Jurkat, Clone E6-1 (cell line): ENCODE data around the gene NR3C1.

Experiments
- DNase-seq: peaks from one replicate; pipeline ENCODE4 v3.0.0-alpha.2; 2011; ENCODE audit warnings: low read depth, low spot score
- H3K4me3 ChIP-seq: 2 replicates; pipeline ENCODE4 v1.5.1; 2011; ENCODE audit warnings: mild to moderate bottlenecking, low read length, control low read depth, moderate library complexity

NR3C1 gene

GRCh38 chr5:143319437-143320227, 83.9 kb downstream of the NR3C1 start:
- no peak for DNase-seq
- no peak overlapping the region for H3K4me3 ChIP-seq

GRCh38 chr5:143318833-143319232, 84.7 kb downstream of the NR3C1 start:
- no peak for DNase-seq
- H3K4me3 ChIP-seq, result no peak overlapping the region

- no peak for DNase-seq
- H3K4me3 ChIP-seq, result no peak overlapping the region
Measured at GRCh38 chr5:143318270-143318669, 85.2 kb downstream of the NR3C1 start.

GRCh38 chr5:143316844-143317631, 86.4 kb downstream of the NR3C1 start:
- H3K4me3 ChIP-seq, result no peak overlapping the region
- DNase-seq, result no peak

GRCh38 chr5:143316337-143316736, 87.1 kb downstream of the NR3C1 start:
- no peak overlapping the region for H3K4me3 ChIP-seq
- DNase-seq, result no peak

- H3K4me3 ChIP-seq, result no peak overlapping the region
- no peak for DNase-seq
Measured at GRCh38 chr5:143315929-143316328, 87.6 kb downstream of the NR3C1 start.

- H3K4me3 ChIP-seq, result no peak overlapping the region
- no peak for DNase-seq
Measured at GRCh38 chr5:143315214-143315613, 88.3 kb downstream of the NR3C1 start.

- no peak overlapping the region for H3K4me3 ChIP-seq
- DNase-seq, result no peak
Measured at GRCh38 chr5:143314659-143315058, 88.8 kb downstream of the NR3C1 start.

- no peak overlapping the region for H3K4me3 ChIP-seq
- no peak for DNase-seq
Measured at GRCh38 chr5:143314099-143314498, 89.4 kb downstream of the NR3C1 start.

GRCh38 chr5:143313298-143313852, 90.1 kb downstream of the NR3C1 start:
- DNase-seq, result no peak
- no peak overlapping the region for H3K4me3 ChIP-seq

GRCh38 chr5:143312822-143313221, 90.7 kb downstream of the NR3C1 start:
- no peak overlapping the region for H3K4me3 ChIP-seq
- DNase-seq, result no peak

GRCh38 chr5:143311955-143312354, 91.5 kb downstream of the NR3C1 start:
- no peak overlapping the region for H3K4me3 ChIP-seq
- DNase-seq, result no peak

- no peak for DNase-seq
- H3K4me3 ChIP-seq, result no peak overlapping the region
Measured at GRCh38 chr5:143311428-143311827, 92.1 kb downstream of the NR3C1 start.

- no peak overlapping the region for H3K4me3 ChIP-seq
- DNase-seq, result no peak
Measured at GRCh38 chr5:143309661-143310431, 93.6 kb downstream of the NR3C1 start.

- no peak overlapping the region for H3K4me3 ChIP-seq
- DNase-seq, result no peak
Measured at GRCh38 chr5:143308731-143309130, 94.8 kb downstream of the NR3C1 start.

GRCh38 chr5:143306040-143306439, 97.4 kb downstream of the NR3C1 start:
- no peak for DNase-seq
- H3K4me3 ChIP-seq, result no peak overlapping the region

GRCh38 chr5:143304836-143305475, 98.5 kb downstream of the NR3C1 start:
- no peak for DNase-seq
- no peak overlapping the region for H3K4me3 ChIP-seq

GRCh38 chr5:143302341-143303045, 101.0 kb downstream of the NR3C1 start:
- DNase-seq, result no peak
- no peak overlapping the region for H3K4me3 ChIP-seq
